H1 (cell line): ENCODE measurements around the gene IL1RL1. TPM values are rescaled to one million over a fixed set of nuclear protein-coding genes. Genes with fewer than 3 reads are reported as not detected.

Source experiments
- CTCF ChIA-PET: fragments of 300-600 bp; sonication (Branson Sonifier 250); formaldehyde crosslinking; loops from one replicate; lab custom pipeline; 2021; ENCODE audit not compliant: partially characterized antibody; lab: Charles Lee
- POLR2A ChIA-PET: fragments of 300-600 bp; sonication (Branson Sonifier 250); formaldehyde crosslinking; loops from one replicate; lab custom pipeline; 2021; ENCODE audit warnings: inconsistent platforms; ENCODE audit not compliant: partially characterized antibody; lab: Charles Lee
- DNase-seq, 2 experiments: peaks; one replicate each; pipeline versions ENCODE4 v3.0.0 to v3.0.0-alpha.2; 2010 to 2022; ENCODE audit warnings: low spot score in 2 of 2, low read depth in 1 of 2, mixed read lengths in 1 of 2
- FAIRE-seq: peaks from 2 replicates; lab custom pipeline; 2011; peaks lifted over from hg19 to GRCh38; lab: Jason Lieb, UNC
- H2AFZ ChIP-seq: 2 replicates; pipeline ENCODE4 v1.8.1; 2012; ENCODE audit warnings: low read length, inconsistent platforms
- H2AK5ac ChIP-seq: 2 replicates; pipeline ENCODE4 v1.6.1; 2013; ENCODE audit warnings: low read depth, low read length
- H2BK120ac ChIP-seq: replicated peaks from 2 replicates; pipeline ENCODE3; 2013; ENCODE audit warnings: low read depth, low read length, inconsistent platforms
- H2BK12ac ChIP-seq: 2 replicates; pipeline ENCODE4 v1.6.1; 2013; ENCODE audit warnings: low read depth, low read length
- H2BK15ac ChIP-seq: 2 replicates; pipeline ENCODE4 v1.6.1; 2013; ENCODE audit warnings: low read length
- H2BK20ac ChIP-seq: 2 replicates; pipeline ENCODE4 v1.6.1; 2013; ENCODE audit warnings: low read length
- H2BK5ac ChIP-seq: 2 replicates; pipeline ENCODE4 v1.6.1; 2013; ENCODE audit warnings: low read depth, low read length
- H3K14ac ChIP-seq: 2 replicates; pipeline ENCODE4 v1.6.1; 2013; ENCODE audit warnings: inconsistent platforms; ENCODE audit not compliant: insufficient read length
- H3K18ac ChIP-seq: 2 replicates; pipeline ENCODE4 v1.6.1; 2013; ENCODE audit warnings: low read length; ENCODE audit errors: extremely low read depth
- H3K23ac ChIP-seq: 2 replicates; pipeline ENCODE4 v1.6.1; 2013; ENCODE audit warnings: inconsistent platforms; ENCODE audit not compliant: insufficient read length
- H3K23me2 ChIP-seq: 2 replicates; pipeline ENCODE4 v1.6.1; 2013; ENCODE audit warnings: low read depth, low read length
- H3K27ac ChIP-seq: 2 replicates; pipeline ENCODE4 v1.6.1; 2011; ENCODE audit warnings: low read depth, low read length, inconsistent platforms
- H3K27me3 ChIP-seq, 4 experiments: replicated peaks in 1 of 4; 1 replicate in 1 of 4; 2 replicates in 3 of 4; pipeline versions ENCODE4 v1.6.1 to v1.8.1; 2011 to 2013; ENCODE audit warnings: low read length in 3 of 4, mild to moderate bottlenecking in 3 of 4, inconsistent platforms in 2 of 4, mixed read lengths in 2 of 4, moderate library complexity in 1 of 4; ENCODE audit not compliant: control insufficient read depth in 3 of 4, insufficient read depth in 3 of 4; ENCODE audit errors: extremely low read depth in 1 of 4
- H3K36me3 ChIP-seq, 4 experiments: 2 replicates each; pipeline versions ENCODE4 v1.6.1 to v1.8.1; 2011 to 2013; ENCODE audit warnings: mild to moderate bottlenecking in 4 of 4, low read length in 3 of 4, moderate library complexity in 2 of 4, control low read depth in 1 of 4, inconsistent platforms in 1 of 4; ENCODE audit not compliant: insufficient read depth in 4 of 4, control insufficient read depth in 2 of 4
- H3K4ac ChIP-seq: replicated peaks from 2 replicates; pipeline ENCODE3; 2013; ENCODE audit warnings: low read length, low read depth, mixed read lengths, inconsistent platforms; ENCODE audit not compliant: insufficient read length
- H3K4me1 ChIP-seq, 4 experiments: replicated peaks in 1 of 4; 1 replicate in 1 of 4; 2 replicates in 3 of 4; pipeline versions ENCODE4 v1.6.1 to v1.8.1; 2011 to 2013; ENCODE audit warnings: low read length in 3 of 4, inconsistent platforms in 2 of 4, mixed read lengths in 1 of 4; ENCODE audit not compliant: insufficient read depth in 4 of 4, control insufficient read depth in 3 of 4
- H3K4me2 ChIP-seq, 2 experiments: 2 replicates each; pipeline versions ENCODE4 v1.6.1 to v1.8.1; 2011 to 2013; ENCODE audit warnings: low read depth in 2 of 2, low read length in 2 of 2, control low read depth in 1 of 2, inconsistent platforms in 1 of 2, mild to moderate bottlenecking in 1 of 2; ENCODE audit not compliant: insufficient read depth in 1 of 2
- H3K4me3 ChIP-seq, 4 experiments: fragments of 200-600, 300-600 bp in 1 of 4; sonication (generic), shearing (Covaris generic), sonication (Bioruptor Twin) in 1 of 4; 2 replicates each; pipeline versions ENCODE4 v1.5.1 to v1.8.1; 2011 to 2016; ENCODE audit warnings: low read length in 4 of 4, low read depth in 3 of 4, control low read depth in 2 of 4, inconsistent platforms in 2 of 4, mild to moderate bottlenecking in 2 of 4, mixed read lengths in 1 of 4, moderate library complexity in 1 of 4; ENCODE audit not compliant: insufficient read depth in 2 of 4; ENCODE audit errors: extremely low read depth in 1 of 4
- H3K56ac ChIP-seq: replicated peaks from 2 replicates; pipeline ENCODE3; 2013; ENCODE audit warnings: low read depth, mild to moderate bottlenecking, mixed read lengths, low read length, inconsistent platforms; ENCODE audit not compliant: insufficient read length
- H3K79me1 ChIP-seq: 2 replicates; pipeline ENCODE4 v1.6.1; 2013; ENCODE audit warnings: low read depth, low read length, control low read depth
- H3K79me2 ChIP-seq, 2 experiments: 2 replicates each; pipeline versions ENCODE4 v1.6.1 to v1.8.1; 2012 to 2013; ENCODE audit warnings: low read length in 2 of 2, mild to moderate bottlenecking in 2 of 2, inconsistent platforms in 1 of 2; ENCODE audit not compliant: insufficient read depth in 2 of 2, control insufficient read depth in 1 of 2
- H3K9ac ChIP-seq, 4 experiments: replicated peaks in 1 of 4; 1 replicate in 1 of 4; 2 replicates in 3 of 4; pipeline versions ENCODE4 v1.6.1 to v1.8.1; 2011 to 2013; ENCODE audit warnings: low read depth in 3 of 4, low read length in 3 of 4, control low read depth in 2 of 4, mild to moderate bottlenecking in 2 of 4, moderate library complexity in 2 of 4, inconsistent platforms in 1 of 4; ENCODE audit errors: extremely low read depth in 1 of 4
- H3K9me3 ChIP-seq, 2 experiments: 2 replicates each; pipeline versions ENCODE4 v1.6.1 to v1.8.1; 2012 to 2013; ENCODE audit warnings: mild to moderate bottlenecking in 2 of 2, moderate library complexity in 2 of 2, control low read depth in 1 of 2, inconsistent platforms in 1 of 2, low read depth in 1 of 2, low read length in 1 of 2, mixed read lengths in 1 of 2; ENCODE audit not compliant: insufficient read depth in 2 of 2
- H4K20me1 ChIP-seq, 2 experiments: replicated peaks in 1 of 2; 2 replicates each; pipeline versions ENCODE3 to v1.8.1; 2011 to 2013; ENCODE audit warnings: inconsistent platforms in 2 of 2, low read length in 2 of 2, mild to moderate bottlenecking in 1 of 2; ENCODE audit not compliant: insufficient read depth in 2 of 2, control insufficient read depth in 1 of 2
- H4K5ac ChIP-seq: 2 replicates; pipeline ENCODE4 v1.6.1; 2013; ENCODE audit warnings: low read length, low read depth, mixed read lengths, inconsistent platforms; ENCODE audit not compliant: insufficient read length
- H4K8ac ChIP-seq: 2 replicates; pipeline ENCODE4 v1.8.0; 2013; ENCODE audit warnings: mild to moderate bottlenecking, moderate library complexity, low read length, inconsistent platforms; ENCODE audit not compliant: insufficient read depth; ENCODE audit errors: extremely low read depth
- H4K91ac ChIP-seq: replicated peaks from 2 replicates; pipeline ENCODE3; 2013; ENCODE audit warnings: low read length, mixed read lengths, inconsistent platforms; ENCODE audit not compliant: insufficient read length
- CREB1 ChIP-seq: IDR thresholded peaks from 2 replicates; pipeline ENCODE4 v1.6.1; 2012; ENCODE audit warnings: inconsistent platforms
- CTBP2 ChIP-seq: IDR thresholded peaks from 2 replicates; pipeline ENCODE4 v1.7.0; 2011; ENCODE audit warnings: borderline replicate concordance, mild to moderate bottlenecking, moderate library complexity, mixed read lengths, low read length; ENCODE audit not compliant: insufficient read depth, insufficient read length
- EGR1 ChIP-seq: IDR thresholded peaks from 2 replicates; pipeline ENCODE4 v1.6.1; 2011; ENCODE audit warnings: low read depth, low read length, borderline replicate concordance
- KDM5A ChIP-seq: fragments of 200-600 bp; IDR thresholded peaks from 2 replicates; pipeline ENCODE4 v1.7.1; 2012; ENCODE audit warnings: mild to moderate bottlenecking, low read length, inconsistent platforms, mixed read lengths
- SIN3A ChIP-seq, 2 experiments: IDR thresholded peaks in 1 of 2; conservative IDR thresholded peaks in 1 of 2; 2 replicates each; pipeline ENCODE4 v1.6.1; 2011 to 2012; ENCODE audit warnings: low read length in 2 of 2, improper control_type of control experiment in 1 of 2, low read depth in 1 of 2, mild to moderate bottlenecking in 1 of 2
- WGBS, 2 experiments: shearing (Covaris generic) in 1 of 2; methylation state at CpG; one replicate each; pipeline versions ENCODE4 v1.1.6 to v1.1.7; 2013 to 2015; ENCODE audit warnings: low lambda C conversion rate in 2 of 2, mixed read lengths in 2 of 2, inconsistent platforms in 1 of 2, low coverage in 1 of 2, missing lambda C conversion rate in 1 of 2; ENCODE audit not compliant: insufficient replicate concordance in 2 of 2, insufficient coverage in 1 of 2, insufficient read length in 1 of 2; ENCODE audit errors: extremely low coverage in 1 of 2, missing lambda C conversion rate in 1 of 2; 5-methylcytosine and 5-hydroxymethylcytosine counted together
- polyA plus RNA-seq, 7 experiments: library from polyadenylated mRNA; depleted of rRNA in 3 of 7; stranded (reverse) in 5 of 7; unstranded in 2 of 7; fragments of >200 nt in 5 of 7; fragments of 200-250 nt in 2 of 7; gene quantifications; 1 replicate in 5 of 7; 2 replicates in 1 of 7; 4 replicates in 1 of 7; pipeline versions ENCODE4 v1.2.1 to v1.2.3, GENCODE V29; 2011 to 2013; ENCODE audit warnings: missing spikeins in 2 of 7, mixed read lengths in 2 of 7
- total RNA-seq: library from RNA; stranded (reverse); fragmentation: NEBNext Ultra II Directional; extraction: Animal tissue kit (Norgen Biotek cat#: 25700); gene quantifications from 2 replicates; pipeline ENCODE4 v1.2.1, GENCODE V29; 2021
- TF ChIP-seq, protein P1 (sequence below), 3 experiments: IDR thresholded peaks; 1 replicate in 2 of 3; 2 replicates in 1 of 3; pipeline versions ENCODE4 v1.5.1 to v1.6.1; 2011; ENCODE audit warnings: low read length in 3 of 3, mild to moderate bottlenecking in 3 of 3, inconsistent platforms in 2 of 3, low read depth in 1 of 3, moderate library complexity in 1 of 3; ENCODE audit not compliant: insufficient read depth in 1 of 3; ENCODE audit errors: control extremely low read depth in 1 of 3

The IL1RL1 gene
- total and polyA plus RNA-seq, 2 of the 8 experiments (the other 6 are each of a cell fraction or from before 2014, with no cell fraction given) = not detected

GRCh38 chr2:102264952-102265351 lies 46.4 kb upstream of the IL1RL1 start:
- Histone ChIP-seq H2BK120ac (no peak overlapping the region), H4K8ac (no peak overlapping the region), H3K9ac (no peak overlapping the region), H3K18ac (no peak overlapping the region), H3K4me1 (no peaks in the 10 kb centered on the region; a peak in 1 of 7 replicates), H4K20me1 (no peaks in the 10 kb centered on the region), H3K23ac (no peak overlapping the region), H3K56ac (no peak overlapping the region), H3K4me2 (no peak overlapping the region), H3K27ac (no peak overlapping the region), H3K27me3 (no peaks in the 10 kb centered on the region), H4K5ac (no peak overlapping the region), H2BK15ac (no peak overlapping the region), H3K23me2 (no peaks in the 10 kb centered on the region; the same call in 1 of the 2 replicates), H4K91ac (no peak overlapping the region), H2AK5ac (no peak overlapping the region), H3K14ac (no peak overlapping the region), H3K9me3 (no peaks in the 10 kb centered on the region), H3K36me3 (no peaks in the 10 kb centered on the region), H3K4ac (no peak overlapping the region), H3K79me1 (no peaks in the 10 kb centered on the region), H2BK5ac (no peak overlapping the region), H2AFZ (no peak overlapping the region), H3K79me2 (no peaks in the 10 kb centered on the region), H3K4me3 (no peak overlapping the region), H2BK20ac (no peak overlapping the region), H2BK12ac (no peak overlapping the region)
- DNase-seq = no peak
- 69% methylated on average over 2 of the region's 2 CpGs; no CpG with 5 or more reads in 1 of the 2 experiments for WGBS, 2 experiments
- FAIRE-seq = no peak
- ChIA-PET CTCF (interaction anchor here (1.0 kb wide), 1 partner anchor 25 kb away, joined by 3 read pairs; no protein-coding TSS in a partner anchor), POLR2A (no interaction called here)
- TF ChIP-seq KDM5A = no peak
- no peak for TF ChIP-seq SIN3A (conservative IDR thresholded peaks at IDR 0.05 in 1 of 2, IDR thresholded peaks at IDR 0.05 in 1 of 2; ENCODE audit: low read depth in 1 of 2, low read length in 2 of 2)
- TF ChIP-seq CTBP2 = no peak
- TF ChIP-seq, protein P1, sequence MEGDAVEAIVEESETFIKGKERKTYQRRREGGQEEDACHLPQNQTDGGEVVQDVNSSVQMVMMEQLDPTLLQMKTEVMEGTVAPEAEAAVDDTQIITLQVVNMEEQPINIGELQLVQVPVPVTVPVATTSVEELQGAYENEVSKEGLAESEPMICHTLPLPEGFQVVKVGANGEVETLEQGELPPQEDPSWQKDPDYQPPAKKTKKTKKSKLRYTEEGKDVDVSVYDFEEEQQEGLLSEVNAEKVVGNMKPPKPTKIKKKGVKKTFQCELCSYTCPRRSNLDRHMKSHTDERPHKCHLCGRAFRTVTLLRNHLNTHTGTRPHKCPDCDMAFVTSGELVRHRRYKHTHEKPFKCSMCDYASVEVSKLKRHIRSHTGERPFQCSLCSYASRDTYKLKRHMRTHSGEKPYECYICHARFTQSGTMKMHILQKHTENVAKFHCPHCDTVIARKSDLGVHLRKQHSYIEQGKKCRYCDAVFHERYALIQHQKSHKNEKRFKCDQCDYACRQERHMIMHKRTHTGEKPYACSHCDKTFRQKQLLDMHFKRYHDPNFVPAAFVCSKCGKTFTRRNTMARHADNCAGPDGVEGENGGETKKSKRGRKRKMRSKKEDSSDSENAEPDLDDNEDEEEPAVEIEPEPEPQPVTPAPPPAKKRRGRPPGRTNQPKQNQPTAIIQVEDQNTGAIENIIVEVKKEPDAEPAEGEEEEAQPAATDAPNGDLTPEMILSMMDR (IDR thresholded peaks at IDR 0.05; ENCODE audit: control extremely low read depth in 1 of 3, insufficient read depth in 1 of 3, low read depth in 1 of 3, low read length in 3 of 3) = no peak
- TF ChIP-seq CREB1 = no peak
- TF ChIP-seq EGR1 = no peak
